Panc1 (cell line): Measurements from ENCODE around the gene GLG1. TPM values are rescaled to one million over a fixed set of nuclear protein-coding genes. Genes with fewer than 3 reads are reported as not detected.

Source experiments
- ATAC-seq: fragments of 200-7000 bp; cut with Tn5 transposase; 2 replicates; pipeline ENCODE4 v1.9.1; 2020; ENCODE audit warnings: mild to moderate bottlenecking, moderate library complexity
- BruUV-seq: library from RNA; stranded (reverse); fragments of 400-500 nt; replicated peaks from 2 replicates; lab custom pipeline; 2021; lab: Mats Ljungman, UMichigan
- CTCF ChIA-PET: fragments of 300-600 bp; sonication (Branson Sonifier 250); formaldehyde crosslinking; loops from one replicate; lab custom pipeline; 2022; ENCODE audit warnings: antibody characterized with exemption; lab: Charles Lee
- POLR2A ChIA-PET: fragments of 300-600 bp; sonication (Branson Sonifier 250); formaldehyde crosslinking; loops from one replicate; lab custom pipeline; 2022; ENCODE audit warnings: antibody characterized with exemption; lab: Charles Lee
- DNase-seq: peaks from one replicate; pipeline ENCODE4 v3.0.0-alpha.2; 2010; ENCODE audit warnings: low read depth, low spot score
- H3K27ac ChIP-seq: 2 replicates; pipeline ENCODE4 v1.5.1; 2011; ENCODE audit warnings: mild to moderate bottlenecking, low read length, inconsistent platforms
- H3K27me3 ChIP-seq: fragments of 200-500 bp; sonication (Bioruptor generic); 2 replicates; pipeline ENCODE4 v1.6.0; 2014; ENCODE audit warnings: low read length, inconsistent platforms; ENCODE audit not compliant: control insufficient read depth, insufficient read depth
- H3K36me3 ChIP-seq: fragments of 200-500 bp; sonication (Bioruptor generic); 2 replicates; pipeline ENCODE4 v1.5.1; 2014; ENCODE audit warnings: inconsistent platforms, mild to moderate bottlenecking, low read length, moderate library complexity; ENCODE audit not compliant: control insufficient read depth, insufficient read depth
- H3K4me1 ChIP-seq: 2 replicates; pipeline ENCODE4 v1.5.1; 2011; ENCODE audit warnings: inconsistent platforms, mild to moderate bottlenecking, low read length, moderate library complexity; ENCODE audit not compliant: control insufficient read depth, insufficient read depth
- H3K4me3 ChIP-seq, 2 experiments: 2 replicates each; pipeline ENCODE4 v1.5.1; 2011 to 2012; ENCODE audit warnings: low read depth in 2 of 2, low read length in 2 of 2, mild to moderate bottlenecking in 2 of 2, inconsistent platforms in 1 of 2, moderate library complexity in 1 of 2
- H3K9me3 ChIP-seq: fragments of 200-500 bp; sonication (Bioruptor generic); 2 replicates; pipeline ENCODE4 v1.5.1; 2014; ENCODE audit warnings: low read depth, mild to moderate bottlenecking, inconsistent platforms, low read length, moderate library complexity; ENCODE audit not compliant: control insufficient read depth, insufficient read depth
- POLR2AphosphoS5 ChIP-seq: IDR thresholded peaks from 2 replicates; pipeline ENCODE4 v1.6.1; 2012; ENCODE audit warnings: mild to moderate bottlenecking, low read depth, low read length, moderate library complexity
- SIN3A ChIP-seq: IDR thresholded peaks from 2 replicates; pipeline ENCODE4 v1.6.1; 2012; ENCODE audit warnings: low read depth, mild to moderate bottlenecking, low read length, moderate library complexity, borderline replicate concordance; ENCODE audit not compliant: insufficient read depth
- TCF7L2 ChIP-seq: IDR thresholded peaks from 2 replicates; pipeline ENCODE4 v1.6.1; 2011; ENCODE audit warnings: mild to moderate bottlenecking, low read depth, low read length, inconsistent platforms
- in situ Hi-C: cut with HindIII; loops from 2 replicates; pipeline ENCODE4 v1.10.0; 2016; ENCODE audit warnings: low sequenced_read_pairs, low pct_unique_long_range_greater_than_20kb
- intact Hi-C: fragments of 100-400 bp; cut with micrococcal nuclease; formaldehyde crosslinking; loops from one replicate; pipeline ENCODE4 v1.10.0; 2022; ENCODE audit not compliant: unreplicated experiment
- total RNA-seq: library from RNA; stranded (reverse); gene quantifications from one replicate; pipeline ENCODE4 v1.2.1, GENCODE V29; 2021; ENCODE audit not compliant: unreplicated experiment
- TF ChIP-seq, protein P1 (sequence below): fragments of 450-650 bp; IDR thresholded peaks from 2 replicates; pipeline ENCODE4 v1.5.1; 2017; ENCODE audit warnings: mild to moderate bottlenecking
- TF ChIP-seq, protein P2 (sequence below), 2 experiments: IDR thresholded peaks; 2 replicates each; pipeline ENCODE4 v1.6.1; 2011 to 2012; ENCODE audit warnings: low read depth in 2 of 2, control low read depth in 1 of 2, low read length in 1 of 2, mild to moderate bottlenecking in 1 of 2, moderate library complexity in 1 of 2; ENCODE audit not compliant: insufficient read depth in 1 of 2

The GLG1 gene
- total RNA-seq, 1 experiment from 2014 or later: 75.9 TPM

- no peak for ATAC-seq
- Histone ChIP-seq H3K36me3 (peaks cover 25% of the 10 kb centered on the region), H3K27me3 (no peaks in the 10 kb centered on the region), H3K4me3 (no peak overlapping the region), H3K4me1 (no peaks in the 10 kb centered on the region), H3K27ac (no peak overlapping the region), H3K9me3 (no peaks in the 10 kb centered on the region)
- POLR2A ChIA-PET: no interaction called here
- CTCF ChIA-PET: no interaction called here
- no peak for DNase-seq
- intact Hi-C loops: no loop called here
- in situ Hi-C loops: no loop called here
- no TSS peak for BruUV-seq
- TF ChIP-seq, protein P1, sequence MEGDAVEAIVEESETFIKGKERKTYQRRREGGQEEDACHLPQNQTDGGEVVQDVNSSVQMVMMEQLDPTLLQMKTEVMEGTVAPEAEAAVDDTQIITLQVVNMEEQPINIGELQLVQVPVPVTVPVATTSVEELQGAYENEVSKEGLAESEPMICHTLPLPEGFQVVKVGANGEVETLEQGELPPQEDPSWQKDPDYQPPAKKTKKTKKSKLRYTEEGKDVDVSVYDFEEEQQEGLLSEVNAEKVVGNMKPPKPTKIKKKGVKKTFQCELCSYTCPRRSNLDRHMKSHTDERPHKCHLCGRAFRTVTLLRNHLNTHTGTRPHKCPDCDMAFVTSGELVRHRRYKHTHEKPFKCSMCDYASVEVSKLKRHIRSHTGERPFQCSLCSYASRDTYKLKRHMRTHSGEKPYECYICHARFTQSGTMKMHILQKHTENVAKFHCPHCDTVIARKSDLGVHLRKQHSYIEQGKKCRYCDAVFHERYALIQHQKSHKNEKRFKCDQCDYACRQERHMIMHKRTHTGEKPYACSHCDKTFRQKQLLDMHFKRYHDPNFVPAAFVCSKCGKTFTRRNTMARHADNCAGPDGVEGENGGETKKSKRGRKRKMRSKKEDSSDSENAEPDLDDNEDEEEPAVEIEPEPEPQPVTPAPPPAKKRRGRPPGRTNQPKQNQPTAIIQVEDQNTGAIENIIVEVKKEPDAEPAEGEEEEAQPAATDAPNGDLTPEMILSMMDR: no peak
- TF ChIP-seq POLR2AphosphoS5 (no peak), TCF7L2 (no peak), SIN3A (no peak)
- TF ChIP-seq, protein P2, sequence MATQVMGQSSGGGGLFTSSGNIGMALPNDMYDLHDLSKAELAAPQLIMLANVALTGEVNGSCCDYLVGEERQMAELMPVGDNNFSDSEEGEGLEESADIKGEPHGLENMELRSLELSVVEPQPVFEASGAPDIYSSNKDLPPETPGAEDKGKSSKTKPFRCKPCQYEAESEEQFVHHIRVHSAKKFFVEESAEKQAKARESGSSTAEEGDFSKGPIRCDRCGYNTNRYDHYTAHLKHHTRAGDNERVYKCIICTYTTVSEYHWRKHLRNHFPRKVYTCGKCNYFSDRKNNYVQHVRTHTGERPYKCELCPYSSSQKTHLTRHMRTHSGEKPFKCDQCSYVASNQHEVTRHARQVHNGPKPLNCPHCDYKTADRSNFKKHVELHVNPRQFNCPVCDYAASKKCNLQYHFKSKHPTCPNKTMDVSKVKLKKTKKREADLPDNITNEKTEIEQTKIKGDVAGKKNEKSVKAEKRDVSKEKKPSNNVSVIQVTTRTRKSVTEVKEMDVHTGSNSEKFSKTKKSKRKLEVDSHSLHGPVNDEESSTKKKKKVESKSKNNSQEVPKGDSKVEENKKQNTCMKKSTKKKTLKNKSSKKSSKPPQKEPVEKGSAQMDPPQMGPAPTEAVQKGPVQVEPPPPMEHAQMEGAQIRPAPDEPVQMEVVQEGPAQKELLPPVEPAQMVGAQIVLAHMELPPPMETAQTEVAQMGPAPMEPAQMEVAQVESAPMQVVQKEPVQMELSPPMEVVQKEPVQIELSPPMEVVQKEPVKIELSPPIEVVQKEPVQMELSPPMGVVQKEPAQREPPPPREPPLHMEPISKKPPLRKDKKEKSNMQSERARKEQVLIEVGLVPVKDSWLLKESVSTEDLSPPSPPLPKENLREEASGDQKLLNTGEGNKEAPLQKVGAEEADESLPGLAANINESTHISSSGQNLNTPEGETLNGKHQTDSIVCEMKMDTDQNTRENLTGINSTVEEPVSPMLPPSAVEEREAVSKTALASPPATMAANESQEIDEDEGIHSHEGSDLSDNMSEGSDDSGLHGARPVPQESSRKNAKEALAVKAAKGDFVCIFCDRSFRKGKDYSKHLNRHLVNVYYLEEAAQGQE (IDR thresholded peaks at IDR 0.05; ENCODE audit: insufficient read depth in 1 of 2, low read depth in 2 of 2, low read length in 1 of 2): no peak
These were observed 15.1 kb upstream of the GLG1 start for GRCh38 chr16:74622005-74622404.

- ATAC-seq (no peak), DNase-seq (no peak)
- Histone ChIP-seq H3K9me3 (no peaks in the 10 kb centered on the region), H3K4me3 (no peak overlapping the region), H3K27me3 (no peaks in the 10 kb centered on the region), H3K36me3 (peaks cover 4% of the 10 kb centered on the region), H3K4me1 (no peaks in the 10 kb centered on the region), H3K27ac (no peak overlapping the region)
- ChIA-PET POLR2A (no interaction called here), CTCF (no interaction called here)
- no TSS peak for BruUV-seq
- TF ChIP-seq POLR2AphosphoS5 (no peak), TCF7L2 (no peak), SIN3A (no peak)
- TF ChIP-seq, protein P2 (IDR thresholded peaks at IDR 0.05; ENCODE audit: insufficient read depth in 1 of 2, low read depth in 2 of 2, low read length in 1 of 2): no peak
- TF ChIP-seq, protein P1: no peak
- in situ Hi-C loops (no loop called here), intact Hi-C loops (no loop called here)
These were observed 10.4 kb upstream of the GLG1 start for GRCh38 chr16:74617206-74617788.
